IMR-90 (cell line): Measurements from ENCODE around the gene EIF4B. TPM values are rescaled to one million over a fixed set of nuclear protein-coding genes. Genes with fewer than 3 reads are reported as not detected.
A peak's percentile ranks its signal among the peaks of the same experiment; 100 is the strongest.

Experiments used
- ATAC-seq: fragments of 200-7000 bp; cut with Tn5 transposase; 2 replicates; pipeline ENCODE4 v1.9.1; 2020; ENCODE audit warnings: low read depth, mild to moderate bottlenecking, moderate library complexity
- BruUV-seq: library from RNA; stranded (reverse); fragments of 400-500 nt; replicated peaks from 2 replicates; lab custom pipeline; 2021; lab: Mats Ljungman, UMichigan
- CTCF ChIA-PET: fragments of 300-600 bp; formaldehyde crosslinking; extraction: SDS; loops from one replicate; lab custom pipeline; 2021; ENCODE audit warnings: antibody characterized with exemption; lab: Yijun Ruan, JAX
- POLR2A ChIA-PET: fragments of 300-600 bp; sonication (Branson Sonifier 250); formaldehyde crosslinking; loops from one replicate; lab custom pipeline; 2022; ENCODE audit warnings: antibody characterized with exemption; ENCODE audit not compliant: unreplicated experiment; lab: Charles Lee
- DNase-seq: peaks from one replicate; pipeline ENCODE4 v3.0.0; 2013
- H2AFZ ChIP-seq: replicated peaks from 2 replicates; pipeline ENCODE3; 2013; ENCODE audit warnings: low read length, mild to moderate bottlenecking; ENCODE audit not compliant: poor library complexity
- H2AK5ac ChIP-seq: 2 replicates; pipeline ENCODE4 v1.6.1; 2013; ENCODE audit warnings: low read depth, low read length, inconsistent platforms
- H2AK9ac ChIP-seq: replicated peaks from 2 replicates; pipeline ENCODE3; 2013; ENCODE audit warnings: mild to moderate bottlenecking, low read depth, low read length, moderate library complexity; ENCODE audit not compliant: poor library complexity
- H2BK120ac ChIP-seq: 2 replicates; pipeline ENCODE4 v1.6.1; 2013; ENCODE audit warnings: low read depth, low read length, inconsistent platforms
- H2BK15ac ChIP-seq: 3 replicates; pipeline ENCODE4 v1.6.1; 2013; ENCODE audit warnings: low read depth, low read length, inconsistent platforms
- H2BK20ac ChIP-seq: 2 replicates; pipeline ENCODE4 v1.6.1; 2013; ENCODE audit warnings: low read depth, mild to moderate bottlenecking, inconsistent platforms, low read length, moderate library complexity
- H2BK5ac ChIP-seq: 2 replicates; pipeline ENCODE4 v1.6.1; 2013; ENCODE audit warnings: mild to moderate bottlenecking, low read depth, low read length, inconsistent platforms; ENCODE audit not compliant: poor library complexity, severe bottlenecking
- H3K14ac ChIP-seq: replicated peaks from 2 replicates; pipeline ENCODE4 v1.6.1; 2013; ENCODE audit warnings: low read depth, low read length, inconsistent platforms
- H3K18ac ChIP-seq: 2 replicates; pipeline ENCODE4 v1.6.1; 2013; ENCODE audit warnings: low read depth, low read length, control low read depth
- H3K23ac ChIP-seq: 2 replicates; pipeline ENCODE4 v1.6.1; 2013; ENCODE audit warnings: low read depth, low read length, inconsistent platforms
- H3K27ac ChIP-seq: 2 replicates; pipeline ENCODE4 v1.5.1; 2013; ENCODE audit warnings: mild to moderate bottlenecking, control low read depth, low read length; ENCODE audit not compliant: insufficient read depth
- H3K27me3 ChIP-seq: 2 replicates; pipeline ENCODE4 v1.6.1; 2013; ENCODE audit warnings: low read length; ENCODE audit not compliant: control insufficient read depth, insufficient read depth
- H3K36me3 ChIP-seq: 2 replicates; pipeline ENCODE4 v1.6.1; 2013; ENCODE audit warnings: low read length, mixed read lengths; ENCODE audit not compliant: control insufficient read depth, insufficient read depth
- H3K4ac ChIP-seq: 2 replicates; pipeline ENCODE4 v1.6.1; 2013; ENCODE audit warnings: low read depth, low read length, inconsistent platforms
- H3K4me1 ChIP-seq: 2 replicates; pipeline ENCODE4 v1.6.1; 2013; ENCODE audit warnings: low read length, mixed read lengths; ENCODE audit not compliant: control insufficient read depth, insufficient read depth
- H3K4me2 ChIP-seq: 2 replicates; pipeline ENCODE4 v1.6.1; 2013; ENCODE audit warnings: low read depth, mild to moderate bottlenecking, control low read depth, low read length, moderate library complexity
- H3K4me3 ChIP-seq: 2 replicates; pipeline ENCODE4 v1.5.1; 2013; ENCODE audit warnings: low read depth, mild to moderate bottlenecking, control low read depth, low read length, moderate library complexity; ENCODE audit not compliant: insufficient read depth
- H3K56ac ChIP-seq: 2 replicates; pipeline ENCODE4 v1.6.1; 2013; ENCODE audit warnings: low read length, inconsistent platforms; ENCODE audit not compliant: insufficient read depth; ENCODE audit errors: extremely low read depth
- H3K79me1 ChIP-seq, 2 experiments: 2 replicates each; pipeline ENCODE4 v1.6.1; 2013; ENCODE audit warnings: low read length in 2 of 2, inconsistent platforms in 1 of 2, low read depth in 1 of 2
- H3K9ac ChIP-seq: 2 replicates; pipeline ENCODE4 v1.6.1; 2013; ENCODE audit warnings: low read depth, low read length, control low read depth
- H3K9me1 ChIP-seq: 2 replicates; pipeline ENCODE4 v1.6.1; 2013; ENCODE audit warnings: low read length, inconsistent platforms; ENCODE audit not compliant: insufficient read depth
- H3K9me3 ChIP-seq: 2 replicates; pipeline ENCODE4 v1.6.1; 2013; ENCODE audit warnings: low read length; ENCODE audit not compliant: control insufficient read depth, insufficient read depth
- H4K20me1 ChIP-seq: 2 replicates; pipeline ENCODE4 v1.6.1; 2013; ENCODE audit warnings: low read length, inconsistent platforms; ENCODE audit not compliant: insufficient read depth
- H4K5ac ChIP-seq: 2 replicates; pipeline ENCODE4 v1.6.1; 2013; ENCODE audit warnings: mild to moderate bottlenecking, low read depth, low read length, control low read depth
- H4K8ac ChIP-seq, 2 experiments: 2 replicates each; pipeline ENCODE4 v1.6.1; 2013; ENCODE audit warnings: low read depth in 2 of 2, low read length in 2 of 2, control low read depth in 1 of 2, inconsistent platforms in 1 of 2
- H4K91ac ChIP-seq: 2 replicates; pipeline ENCODE4 v1.6.1; 2013; ENCODE audit warnings: low read depth, low read length, inconsistent platforms; ENCODE audit not compliant: insufficient read depth
- CHD1 ChIP-seq: IDR thresholded peaks from 2 replicates; pipeline ENCODE4 v1.6.1; 2012; ENCODE audit warnings: low read depth, low read length, improper control_type of control experiment
- MAFK ChIP-seq: IDR thresholded peaks from 2 replicates; pipeline ENCODE4 v1.6.1; 2012; ENCODE audit warnings: low read depth, low read length, improper control_type of control experiment
- MXI1 ChIP-seq: IDR thresholded peaks from 2 replicates; pipeline ENCODE4 v1.6.1; 2012; ENCODE audit warnings: low read depth, mild to moderate bottlenecking, low read length, moderate library complexity, borderline replicate concordance
- NFE2L2 ChIP-seq: fragments of 150-350 bp; IDR thresholded peaks from 2 replicates; pipeline ENCODE4 v1.6.1; 2016; ENCODE audit warnings: low read depth, mild to moderate bottlenecking, low read length
- POLR2A ChIP-seq: IDR thresholded peaks from 2 replicates; pipeline ENCODE4 v1.6.1; 2012; ENCODE audit warnings: mild to moderate bottlenecking, low read depth, low read length
- WGBS, 2 experiments: methylation state at CpG; one replicate each; pipeline versions ENCODE4 v1.1.5 to v1.1.7; 2013; ENCODE audit warnings: missing lambda C conversion rate in 2 of 2; ENCODE audit not compliant: insufficient read length in 1 of 2; ENCODE audit errors: extremely low coverage in 2 of 2; 5-methylcytosine and 5-hydroxymethylcytosine counted together
- dilution Hi-C: fragments of 300-500 bp; cut with HindIII; formaldehyde crosslinking; loops from one replicate; pipeline ENCODE4 v1.14.3; 2018; ENCODE audit warnings: low sequenced_read_pairs; ENCODE audit not compliant: unreplicated experiment
- in situ Hi-C: fragments of 300-500 bp; cut with MboI; formaldehyde crosslinking; loops from 3 replicates; pipeline ENCODE4 v1.14.3; 2019; ENCODE audit warnings: low sequenced_read_pairs, inconsistent platforms, mixed read lengths
- intact Hi-C: fragments of 100-400 bp; cut with micrococcal nuclease; formaldehyde crosslinking; loops from 2 replicates; pipeline ENCODE4 v1.10.0; 2022
- polyA plus RNA-seq, 3 experiments: library from polyadenylated mRNA; depleted of rRNA; stranded (reverse); fragments of >200 nt; gene quantifications; 2 replicates each; pipeline ENCODE4 v1.2.3, GENCODE V29; 2012; ENCODE audit warnings: low replicate concordance in 1 of 3
- total RNA-seq: library from RNA; depleted of rRNA; stranded (reverse); fragments of >200 nt; gene quantifications from 2 replicates; pipeline ENCODE4 v1.2.3, GENCODE V29; 2012
- TF ChIP-seq, protein P1 (sequence below): conservative IDR thresholded peaks from 2 replicates; pipeline ENCODE4 v1.5.1; 2012; ENCODE audit warnings: mild to moderate bottlenecking, low read depth, low read length, improper control_type of control experiment

The EIF4B gene
- total and polyA plus RNA-seq, 2 of the 4 experiments (the other 2 are of a cell fraction), result 313 to 671 TPM

DNA sequence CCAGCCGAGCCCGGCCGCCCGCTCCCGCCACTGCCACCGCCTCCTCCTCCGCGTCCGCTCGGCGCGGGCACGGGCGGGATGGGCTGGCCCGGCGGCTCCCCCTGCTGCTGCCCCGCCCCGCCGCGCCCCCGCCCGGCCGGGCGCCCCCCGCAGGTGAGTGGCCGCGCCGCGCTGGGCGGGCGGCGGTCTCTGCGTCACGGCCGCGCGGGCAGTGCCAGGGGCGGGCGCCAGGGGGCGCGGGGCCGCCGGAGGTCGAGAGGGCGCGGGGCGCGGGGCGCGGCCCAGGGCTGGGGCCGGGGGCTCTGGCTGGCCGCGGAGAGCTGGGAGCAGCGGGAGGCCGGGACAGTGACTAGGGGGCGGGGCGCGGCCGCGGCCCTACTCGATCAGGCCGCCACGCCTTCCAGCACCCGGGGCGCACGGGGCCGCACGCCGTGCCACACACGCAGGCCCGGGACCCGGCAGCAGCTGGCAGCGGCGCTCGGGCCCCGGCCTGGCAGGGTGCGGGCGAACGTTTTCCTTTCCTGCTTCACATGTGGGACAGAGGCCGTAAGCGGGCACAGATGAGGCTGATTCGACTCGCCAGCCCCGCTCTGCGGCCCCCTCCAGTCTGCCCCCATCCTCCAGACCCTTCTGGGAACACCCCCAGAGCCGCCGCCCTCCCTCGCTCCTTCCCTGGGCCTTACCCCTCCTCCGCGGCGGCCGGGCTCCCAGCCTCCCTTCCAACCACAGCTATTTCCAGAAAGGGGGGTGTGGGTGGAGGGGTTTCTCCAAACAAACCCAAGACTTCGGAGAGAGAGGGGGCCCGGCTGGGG lies 41.2 kb downstream of the EIF4B start (continued):
- TF ChIP-seq NFE2L2, result no peak
- no peak for TF ChIP-seq MAFK
- TF ChIP-seq MXI1, result peak; percentile 83

DNA sequence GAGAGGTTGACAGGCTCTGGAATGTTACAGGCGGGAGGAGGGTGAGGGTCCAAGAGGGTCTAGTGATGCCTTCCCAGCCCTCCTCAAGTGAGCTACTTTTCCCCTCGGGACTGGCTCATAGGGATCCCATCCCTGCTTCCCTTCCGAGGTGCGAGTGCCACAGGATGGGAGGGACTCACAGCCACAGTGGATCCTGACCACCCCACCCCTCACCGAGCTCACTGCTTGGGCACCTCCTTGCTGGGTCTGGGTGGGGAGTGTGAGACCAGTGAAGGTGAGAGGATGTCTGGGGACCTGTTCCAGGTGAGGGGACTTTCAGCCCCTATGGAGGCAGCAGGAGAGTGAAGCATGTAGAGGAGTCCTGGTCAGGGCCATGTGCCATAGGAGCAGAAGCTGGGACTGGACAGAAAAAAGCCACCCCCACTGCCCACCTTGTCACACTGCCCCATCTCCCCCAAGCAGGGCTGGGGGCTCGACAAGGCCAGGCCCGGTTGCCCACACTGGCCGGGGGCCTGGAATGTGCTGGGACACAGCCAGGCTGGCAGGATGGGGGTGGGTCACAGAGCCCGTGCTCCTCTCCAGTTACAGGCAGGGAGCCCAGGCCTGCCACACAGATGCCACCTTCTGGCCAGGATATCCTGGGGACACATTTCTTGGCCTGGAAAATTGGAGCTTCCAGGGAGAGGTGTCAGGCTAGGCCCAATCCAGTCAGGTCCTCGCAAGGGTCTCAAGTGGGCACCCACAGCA lies 42.0 kb downstream of the EIF4B start:
- peaks cover 22% of the 10 kb centered on the region for H4K20me1 ChIP-seq
- ATAC-seq, result peak; percentile 0; the same call in 1 of the 2 replicates

More for the DNA sequence above, 42.0 kb downstream of the EIF4B start:
- ChIA-PET POLR2A (interaction anchor here (0.5 to 2.1 kb wide), 5 partner anchors 24 to 132 kb away, joined by 3 to 7 read pairs (median 4); partner anchors contain the start of genes SPRYD3 and ZNF740), CTCF (interaction anchor here (0.5 to 2.4 kb wide), 5 partner anchors 7 to 68 kb away, joined by 3 to 6 read pairs (median 5); no protein-coding TSS in a partner anchor)
- H2BK5ac ChIP-seq, result peak overlapping the region; percentile 99
- H2BK20ac ChIP-seq, result peak overlapping the region; percentile 93
- in situ Hi-C loops, result no loop called here
- H3K56ac ChIP-seq, result peak overlapping the region; percentile 80
- TF ChIP-seq, protein P1, sequence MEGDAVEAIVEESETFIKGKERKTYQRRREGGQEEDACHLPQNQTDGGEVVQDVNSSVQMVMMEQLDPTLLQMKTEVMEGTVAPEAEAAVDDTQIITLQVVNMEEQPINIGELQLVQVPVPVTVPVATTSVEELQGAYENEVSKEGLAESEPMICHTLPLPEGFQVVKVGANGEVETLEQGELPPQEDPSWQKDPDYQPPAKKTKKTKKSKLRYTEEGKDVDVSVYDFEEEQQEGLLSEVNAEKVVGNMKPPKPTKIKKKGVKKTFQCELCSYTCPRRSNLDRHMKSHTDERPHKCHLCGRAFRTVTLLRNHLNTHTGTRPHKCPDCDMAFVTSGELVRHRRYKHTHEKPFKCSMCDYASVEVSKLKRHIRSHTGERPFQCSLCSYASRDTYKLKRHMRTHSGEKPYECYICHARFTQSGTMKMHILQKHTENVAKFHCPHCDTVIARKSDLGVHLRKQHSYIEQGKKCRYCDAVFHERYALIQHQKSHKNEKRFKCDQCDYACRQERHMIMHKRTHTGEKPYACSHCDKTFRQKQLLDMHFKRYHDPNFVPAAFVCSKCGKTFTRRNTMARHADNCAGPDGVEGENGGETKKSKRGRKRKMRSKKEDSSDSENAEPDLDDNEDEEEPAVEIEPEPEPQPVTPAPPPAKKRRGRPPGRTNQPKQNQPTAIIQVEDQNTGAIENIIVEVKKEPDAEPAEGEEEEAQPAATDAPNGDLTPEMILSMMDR, result 0 out of 2 replicates have a peak, but pooled peaks have one; percentile 10
- TF ChIP-seq MXI1, result peak; percentile 34; the same call in 1 of the 2 replicates
- TF ChIP-seq POLR2A, result no peak
- no peak for TF ChIP-seq CHD1
- H3K36me3 ChIP-seq, result peaks cover 9% of the 10 kb centered on the region; the same call in 1 of the 2 replicates
- H2BK120ac ChIP-seq, result peak overlapping the region; percentile 99
- peak overlapping the region; percentile 100 for H2AK5ac ChIP-seq
- peak overlapping the region; percentile 98 for H3K14ac ChIP-seq
- DNase-seq, result no peak
- H3K9me1 ChIP-seq, result peaks cover 30% of the 10 kb centered on the region
- no TSS peak for BruUV-seq
- H3K18ac ChIP-seq, result peak overlapping the region; percentile 96
- WGBS, 2 experiments, result 20% methylated on average over 1 of the region's 10 CpGs; no CpG with 5 or more reads in 1 of the 2 experiments
- peak overlapping the region; percentile 90 for H2AFZ ChIP-seq
- peak overlapping the region; percentile 100 for H3K4ac ChIP-seq
- intact Hi-C loops, result no loop called here
- peak overlapping the region; percentile 84 to 89 for H4K8ac ChIP-seq
- no peaks in the 10 kb centered on the region for H3K27me3 ChIP-seq
- peak overlapping the region; percentile 100 for H2AK9ac ChIP-seq
- peaks cover 45% of the 10 kb centered on the region for H3K4me1 ChIP-seq
- H3K9me3 ChIP-seq, result no peaks in the 10 kb centered on the region
- H4K5ac ChIP-seq, result peak overlapping the region; percentile 98
- peak overlapping the region; percentile 67 for H3K4me2 ChIP-seq
- H3K23ac ChIP-seq, result peak overlapping the region; percentile 80
- dilution Hi-C loops, result no loop called here
- H3K79me1 ChIP-seq, result peaks cover 15 to 78% of the 10 kb centered on the region in 2 experiments; a peak in 3 of 4 replicates
- H4K91ac ChIP-seq, result peak overlapping the region; percentile 99
- H3K9ac ChIP-seq, result peak overlapping the region; percentile 87
- peak overlapping the region; percentile 45 for H3K4me3 ChIP-seq
- peak overlapping the region; percentile 97 for H2BK15ac ChIP-seq
- peak overlapping the region; percentile 99 for H3K27ac ChIP-seq
